A673 (cell line): ENCODE data around the gene TXNRD2.

Experiments used
- CTCF ChIP-seq: fragments of 300-800, 200-600 bp; sonication (generic); conservative IDR thresholded peaks from 2 replicates; pipeline ENCODE4 v1.5.1; 2017; ENCODE audit warnings: low read depth, mild to moderate bottlenecking, antibody characterized with exemption, low read length, moderate library complexity, mixed read lengths
- EZH2 ChIP-seq: fragments of 200-600 bp; sonication (generic); IDR thresholded peaks from 2 replicates; pipeline ENCODE4 v1.6.1; 2017; ENCODE audit warnings: borderline replicate concordance, low read depth, mild to moderate bottlenecking, mixed read lengths, antibody characterized with exemption, low read length; ENCODE audit not compliant: poor library complexity, severe bottlenecking

- TF ChIP-seq EZH2 (no peak), CTCF (no peak)
Observed at GRCh38 chr22:19955241-19956128, 13.9 kb upstream of the TXNRD2 start.
